DOHH2 (cell line): ENCODE results near the gene C4orf33.
A peak's percentile ranks its signal among the peaks of the same experiment; 100 is the strongest.

Experiments
- H3F3A ChIP-seq: fragments of 200-600 bp; sonication (generic), shearing (Covaris generic); 2 replicates; pipeline ENCODE4 v1.6.0; 2016; ENCODE audit warnings: antibody characterized with exemption, mild to moderate bottlenecking; ENCODE audit not compliant: control insufficient read depth, insufficient read depth
- H3K27ac ChIP-seq: fragments of 200-600 bp; sonication (generic); 2 replicates; pipeline ENCODE4 v1.5.1; 2014; ENCODE audit warnings: low read depth, mild to moderate bottlenecking, low read length, moderate library complexity
- H3K27me3 ChIP-seq: fragments of 200-600 bp; sonication (generic); 2 replicates; pipeline ENCODE4 v1.6.1; 2014; ENCODE audit warnings: mild to moderate bottlenecking, low read length, mixed read lengths; ENCODE audit not compliant: control insufficient read depth
- H3K36me3 ChIP-seq: fragments of 200-600 bp; sonication (generic); 2 replicates; pipeline ENCODE4 v1.6.1; 2014; ENCODE audit warnings: mild to moderate bottlenecking, low read length, moderate library complexity, mixed read lengths; ENCODE audit not compliant: control insufficient read depth
- H3K4me1 ChIP-seq: fragments of 200-600 bp; sonication (generic); 2 replicates; pipeline ENCODE4 v1.6.1; 2014; ENCODE audit warnings: mild to moderate bottlenecking, low read length, mixed read lengths; ENCODE audit not compliant: control insufficient read depth
- H3K4me2 ChIP-seq: fragments of 200-600 bp; sonication (generic); 2 replicates; pipeline ENCODE4 v1.6.0; 2014; ENCODE audit warnings: mild to moderate bottlenecking, low read length, moderate library complexity
- H3K4me3 ChIP-seq: fragments of 200-600 bp; sonication (generic); 2 replicates; pipeline ENCODE4 v1.5.1; 2014; ENCODE audit warnings: mild to moderate bottlenecking, low read length, mixed read lengths
- H3K79me2 ChIP-seq: fragments of 200-600 bp; sonication (generic); 2 replicates; pipeline ENCODE4 v1.6.1; 2014; ENCODE audit warnings: mild to moderate bottlenecking, low read length, mixed read lengths; ENCODE audit not compliant: control insufficient read depth
- H3K9me2 ChIP-seq: fragments of 200-600 bp; sonication (generic); replicated peaks from 2 replicates; pipeline ENCODE4 v1.6.1; 2014; ENCODE audit warnings: mild to moderate bottlenecking, low read length, mixed read lengths; ENCODE audit not compliant: control insufficient read depth
- H3K9me3 ChIP-seq: fragments of 200-600 bp; sonication (generic); 2 replicates; pipeline ENCODE4 v1.6.1; 2014; ENCODE audit warnings: antibody characterized with exemption, low read length, mixed read lengths; ENCODE audit not compliant: control insufficient read depth, insufficient read depth
- H4K20me1 ChIP-seq: fragments of 200-600 bp; sonication (generic); 2 replicates; pipeline ENCODE4 v1.6.0; 2014; ENCODE audit warnings: low read depth, mild to moderate bottlenecking, antibody characterized with exemption, low read length, moderate library complexity; ENCODE audit not compliant: control insufficient read depth, insufficient read depth
- EZH2phosphoT487 ChIP-seq: fragments of 200-600 bp; sonication (generic); IDR thresholded peaks from 2 replicates; pipeline ENCODE4 v1.6.1; 2017; ENCODE audit warnings: borderline replicate concordance, mild to moderate bottlenecking, antibody characterized with exemption, low read length, moderate library complexity, mixed read lengths
- TF ChIP-seq, protein P1 (sequence below): fragments of 200-600 bp; sonication (generic); IDR thresholded peaks from one replicate; pipeline ENCODE4 v1.5.1; 2014; ENCODE audit warnings: antibody characterized with exemption, mild to moderate bottlenecking, low read depth, low read length; ENCODE audit not compliant: poor library complexity, severe bottlenecking

The C4orf33 gene, protein sequence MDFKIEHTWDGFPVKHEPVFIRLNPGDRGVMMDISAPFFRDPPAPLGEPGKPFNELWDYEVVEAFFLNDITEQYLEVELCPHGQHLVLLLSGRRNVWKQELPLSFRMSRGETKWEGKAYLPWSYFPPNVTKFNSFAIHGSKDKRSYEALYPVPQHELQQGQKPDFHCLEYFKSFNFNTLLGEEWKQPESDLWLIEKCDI

DNA sequence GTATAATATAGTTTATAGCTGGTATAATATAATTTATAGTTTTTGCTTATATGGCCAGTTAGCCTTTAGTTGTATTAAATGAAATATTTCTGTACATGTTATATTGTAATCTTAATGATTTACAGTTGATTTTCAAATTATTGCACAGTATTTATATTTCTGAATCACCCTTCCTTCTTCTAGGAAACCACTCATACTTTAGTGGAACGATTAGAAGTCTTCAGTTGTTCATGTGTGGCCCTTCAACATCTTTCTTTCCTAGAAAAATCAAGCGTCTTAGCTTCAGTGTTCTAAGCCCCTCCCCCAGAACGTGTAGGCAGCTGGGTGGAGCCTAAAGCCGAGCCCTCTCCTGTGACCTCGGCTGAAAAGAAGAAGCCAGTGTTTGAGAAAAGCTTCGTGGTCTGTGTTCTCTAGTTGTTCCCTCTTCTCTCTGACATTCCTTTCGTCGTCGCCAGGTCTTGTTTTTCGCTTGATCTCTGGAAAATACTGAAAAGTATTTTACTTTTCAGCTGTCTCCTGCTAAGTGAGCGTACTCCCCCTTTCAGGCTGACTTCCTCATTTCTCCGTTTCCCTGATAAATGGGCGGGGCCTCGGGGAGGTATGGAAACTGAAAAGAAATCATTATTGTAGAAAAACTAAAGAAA, at the start of gene C4orf33:
TSS of gene C4orf33 (plus strand) at position 342 of the 644 bp plus-strand sequence. CDS start 6,459 bp downstream, outside the sequence.
- Histone ChIP-seq H3K27ac (peak within 1 kb of the TSS; percentile 49), H3K4me1 (peaks cover 44% of the 10 kb centered on the region)

DNA sequence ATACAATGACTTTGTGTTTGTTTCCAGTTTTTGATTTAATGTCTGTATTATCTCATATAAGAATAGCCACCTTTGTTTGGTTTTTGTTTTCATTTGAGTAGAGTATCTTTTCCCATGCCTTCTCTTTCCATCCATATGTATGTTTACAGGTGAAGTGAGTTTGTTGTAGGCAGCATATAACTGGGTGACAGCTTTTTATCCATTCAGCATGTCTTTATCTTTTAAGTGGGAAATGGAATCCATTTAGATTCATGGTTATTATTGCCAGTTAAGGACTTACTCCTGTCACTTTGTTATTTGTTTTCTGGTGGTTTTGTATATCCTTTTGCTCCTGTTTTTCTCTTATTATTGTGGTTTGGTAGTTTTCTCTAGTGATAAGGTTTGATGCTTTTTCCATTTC, 36.9 kb upstream of the C4orf33 start:
- H3K27me3 ChIP-seq = no peaks in the 10 kb centered on the region
- peaks cover 45% of the 10 kb centered on the region; the same call in 1 of the 2 replicates for H3K9me3 ChIP-seq
- H3K36me3 ChIP-seq = peaks cover 34% of the 10 kb centered on the region
- TF ChIP-seq, protein P1, sequence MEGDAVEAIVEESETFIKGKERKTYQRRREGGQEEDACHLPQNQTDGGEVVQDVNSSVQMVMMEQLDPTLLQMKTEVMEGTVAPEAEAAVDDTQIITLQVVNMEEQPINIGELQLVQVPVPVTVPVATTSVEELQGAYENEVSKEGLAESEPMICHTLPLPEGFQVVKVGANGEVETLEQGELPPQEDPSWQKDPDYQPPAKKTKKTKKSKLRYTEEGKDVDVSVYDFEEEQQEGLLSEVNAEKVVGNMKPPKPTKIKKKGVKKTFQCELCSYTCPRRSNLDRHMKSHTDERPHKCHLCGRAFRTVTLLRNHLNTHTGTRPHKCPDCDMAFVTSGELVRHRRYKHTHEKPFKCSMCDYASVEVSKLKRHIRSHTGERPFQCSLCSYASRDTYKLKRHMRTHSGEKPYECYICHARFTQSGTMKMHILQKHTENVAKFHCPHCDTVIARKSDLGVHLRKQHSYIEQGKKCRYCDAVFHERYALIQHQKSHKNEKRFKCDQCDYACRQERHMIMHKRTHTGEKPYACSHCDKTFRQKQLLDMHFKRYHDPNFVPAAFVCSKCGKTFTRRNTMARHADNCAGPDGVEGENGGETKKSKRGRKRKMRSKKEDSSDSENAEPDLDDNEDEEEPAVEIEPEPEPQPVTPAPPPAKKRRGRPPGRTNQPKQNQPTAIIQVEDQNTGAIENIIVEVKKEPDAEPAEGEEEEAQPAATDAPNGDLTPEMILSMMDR = no peak
- no peak for TF ChIP-seq EZH2phosphoT487
- H3K9me2 ChIP-seq = no peaks in the 10 kb centered on the region
- no peaks in the 10 kb centered on the region for H4K20me1 ChIP-seq
- H3K4me3 ChIP-seq = no peak overlapping the region
- H3K27ac ChIP-seq = no peak overlapping the region
- H3K79me2 ChIP-seq = no peaks in the 10 kb centered on the region; the same call in 1 of the 2 replicates
- no peaks in the 10 kb centered on the region for H3K4me1 ChIP-seq
- no peaks in the 10 kb centered on the region for H3F3A ChIP-seq
- no peak overlapping the region for H3K4me2 ChIP-seq

More for the DNA sequence above, at the start of gene C4orf33:
- Histone ChIP-seq H3K4me2 (peak within 1 kb of the TSS; percentile 89), H4K20me1 (peaks cover 3% of the 10 kb centered on the region; the same call in 1 of the 2 replicates), H3K4me3 (peak within 1 kb of the TSS; percentile 95), H3K36me3 (no peaks in the 10 kb centered on the region; the same call in 1 of the 2 replicates), H3K9me3 (no peaks in the 10 kb centered on the region), H3K9me2 (no peaks in the 10 kb centered on the region), H3K27me3 (no peaks in the 10 kb centered on the region), H3F3A (no peaks in the 10 kb centered on the region), H3K79me2 (peaks cover 24% of the 10 kb centered on the region)
- TF ChIP-seq EZH2phosphoT487 = no peak
- TF ChIP-seq, protein P1 = no peak

DNA sequence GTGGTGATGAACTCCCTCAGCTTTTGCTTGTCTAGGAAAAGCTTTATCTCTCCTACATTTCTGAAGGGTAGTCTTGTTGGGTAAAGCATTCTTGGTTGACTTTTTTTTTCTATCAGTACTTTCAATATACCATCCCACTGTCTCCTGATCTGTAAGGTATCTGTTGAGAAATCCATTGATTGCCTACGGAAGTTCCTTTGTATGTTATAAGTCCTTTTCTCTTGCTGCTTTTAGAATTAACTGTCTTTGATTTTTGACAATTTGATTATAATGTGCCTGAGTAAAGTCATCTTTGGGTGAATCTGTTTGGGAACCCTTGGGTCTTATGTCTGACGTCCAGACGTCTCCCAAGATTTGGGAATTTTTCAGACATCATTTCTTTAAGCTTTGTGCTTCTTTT, 33.4 kb upstream of the C4orf33 start:
- Histone ChIP-seq H3K79me2 (no peaks in the 10 kb centered on the region; the same call in none of the 2 replicates), H3K4me1 (no peaks in the 10 kb centered on the region), H3K9me3 (peaks cover 23% of the 10 kb centered on the region; the same call in 1 of the 2 replicates), H4K20me1 (no peaks in the 10 kb centered on the region), H3K9me2 (no peaks in the 10 kb centered on the region), H3K4me2 (no peak overlapping the region), H3K27me3 (no peaks in the 10 kb centered on the region), H3K36me3 (peaks cover 37% of the 10 kb centered on the region), H3K4me3 (no peak overlapping the region), H3K27ac (no peak overlapping the region), H3F3A (no peaks in the 10 kb centered on the region)
- TF ChIP-seq EZH2phosphoT487 = no peak
- TF ChIP-seq, protein P1 = no peak
